Astrocyte (in vitro differentiated cells and primary cell): ENCODE data around the gene EVA1C. TPM values are rescaled to one million over a fixed set of nuclear protein-coding genes. Genes with fewer than 3 reads are reported as not detected.
"Not testable (repeated sequence)": the region's sequence is repeated elsewhere in the genome, so short reads cannot be mapped to it uniquely, and the experiment has no call there.

Experiments used
- DNase-seq: peaks from one replicate; pipeline ENCODE4 v3.0.0-alpha.2; 2010; ENCODE audit warnings: low read depth
- FAIRE-seq: peaks from 2 replicates; lab custom pipeline; 2011; peaks lifted over from hg19 to GRCh38; lab: Jason Lieb, UNC
- H2AFZ ChIP-seq: 2 replicates; pipeline ENCODE4 v1.6.0; 2012; ENCODE audit warnings: low read depth, low read length, inconsistent platforms
- H3K27ac ChIP-seq: 2 replicates; pipeline ENCODE4 v1.5.1; 2011; ENCODE audit warnings: low read depth, low read length, inconsistent platforms
- H3K27me3 ChIP-seq: 2 replicates; pipeline ENCODE4 v1.6.0; 2011; ENCODE audit warnings: low read length, inconsistent platforms; ENCODE audit not compliant: insufficient read depth
- H3K36me3 ChIP-seq: 2 replicates; pipeline ENCODE4 v1.5.1; 2011; ENCODE audit warnings: low read length, inconsistent platforms; ENCODE audit not compliant: insufficient read depth
- H3K4me1 ChIP-seq: 2 replicates; pipeline ENCODE4 v1.5.1; 2011; ENCODE audit warnings: low read length, inconsistent platforms; ENCODE audit not compliant: insufficient read depth
- H3K4me2 ChIP-seq: 2 replicates; pipeline ENCODE4 v1.6.0; 2012; ENCODE audit warnings: low read length, inconsistent platforms
- H3K4me3 ChIP-seq: 2 replicates; pipeline ENCODE4 v1.5.1; 2011; ENCODE audit warnings: low read depth, mild to moderate bottlenecking, low read length, inconsistent platforms; ENCODE audit not compliant: insufficient read depth
- H3K79me2 ChIP-seq: 2 replicates; pipeline ENCODE4 v1.6.0; 2012; ENCODE audit warnings: mild to moderate bottlenecking, low read length, inconsistent platforms; ENCODE audit not compliant: insufficient read depth
- H3K9ac ChIP-seq: 2 replicates; pipeline ENCODE4 v1.6.0; 2012; ENCODE audit warnings: mild to moderate bottlenecking, low read length, inconsistent platforms
- H3K9me3 ChIP-seq: 2 replicates; pipeline ENCODE4 v1.5.1; 2012; ENCODE audit warnings: low read depth, mild to moderate bottlenecking, low read length, inconsistent platforms; ENCODE audit not compliant: insufficient read depth
- H4K20me1 ChIP-seq: 2 replicates; pipeline ENCODE4 v1.6.0; 2012; ENCODE audit warnings: low read length, inconsistent platforms; ENCODE audit not compliant: insufficient read depth
- H3K27ac Mint-ChIP-seq: one replicate; pipeline ENCODE4 v1.8.0; 2021; ENCODE audit warnings: mild to moderate bottlenecking, mixed read lengths; ENCODE audit not compliant: unreplicated experiment
- H3K27me3 Mint-ChIP-seq: one replicate; pipeline ENCODE4 v1.8.0; 2021; ENCODE audit warnings: low read depth, mixed read lengths; ENCODE audit not compliant: unreplicated experiment
- H3K36me3 Mint-ChIP-seq: one replicate; pipeline ENCODE4 v1.8.0; 2021; ENCODE audit warnings: low read depth, mixed read lengths; ENCODE audit not compliant: unreplicated experiment
- H3K4me1 Mint-ChIP-seq: one replicate; pipeline ENCODE4 v1.8.0; 2021; ENCODE audit warnings: low read depth, mixed read lengths; ENCODE audit not compliant: unreplicated experiment
- H3K4me3 Mint-ChIP-seq: one replicate; pipeline ENCODE4 v1.8.0; 2021; ENCODE audit warnings: mild to moderate bottlenecking, moderate library complexity, mixed read lengths; ENCODE audit not compliant: unreplicated experiment
- H3K9me3 Mint-ChIP-seq: one replicate; pipeline ENCODE4 v1.8.0; 2021; ENCODE audit warnings: mild to moderate bottlenecking, mixed read lengths; ENCODE audit not compliant: unreplicated experiment
- EZH2 ChIP-seq: IDR thresholded peaks from 2 replicates; pipeline ENCODE4 v1.6.1; 2012; ENCODE audit warnings: mild to moderate bottlenecking, low read length, inconsistent platforms; ENCODE audit not compliant: insufficient read depth
- total RNA-seq: library from RNA; stranded (reverse); gene quantifications from 2 replicates; pipeline ENCODE4 v1.2.1, GENCODE V29; 2021
- TF ChIP-seq, protein P1 (sequence below): IDR thresholded peaks from 2 replicates; pipeline ENCODE4 v1.5.1; 2011; ENCODE audit warnings: low read depth, mild to moderate bottlenecking, inconsistent platforms, low read length, moderate library complexity; ENCODE audit not compliant: insufficient read depth

EVA1C gene
- total RNA-seq, 1 donor from 2014 or later, result not detected

DNA sequence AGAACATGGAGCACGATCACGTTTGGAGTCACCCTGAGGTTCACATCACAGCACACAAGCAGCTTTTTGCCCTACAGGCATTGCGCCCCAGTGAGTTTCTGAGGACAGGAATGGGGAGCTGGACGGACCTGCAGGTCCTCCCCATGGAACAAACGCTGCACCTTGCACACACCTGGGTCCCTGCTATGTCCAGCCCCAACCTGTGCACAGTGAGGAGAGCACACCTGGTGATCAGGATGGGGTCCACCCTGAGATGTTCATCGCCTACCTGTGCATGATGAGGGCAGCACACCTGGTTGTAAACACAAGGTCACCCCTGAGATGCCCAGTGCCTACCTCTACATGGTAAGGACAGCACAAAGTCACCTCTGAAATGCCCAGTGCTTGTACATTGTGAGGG lies 126.9 kb downstream of the EVA1C start:
- H3K36me3 Mint-ChIP-seq, result no peaks in the 10 kb centered on the region
- TF ChIP-seq EZH2, result no peak
- TF ChIP-seq, protein P1, sequence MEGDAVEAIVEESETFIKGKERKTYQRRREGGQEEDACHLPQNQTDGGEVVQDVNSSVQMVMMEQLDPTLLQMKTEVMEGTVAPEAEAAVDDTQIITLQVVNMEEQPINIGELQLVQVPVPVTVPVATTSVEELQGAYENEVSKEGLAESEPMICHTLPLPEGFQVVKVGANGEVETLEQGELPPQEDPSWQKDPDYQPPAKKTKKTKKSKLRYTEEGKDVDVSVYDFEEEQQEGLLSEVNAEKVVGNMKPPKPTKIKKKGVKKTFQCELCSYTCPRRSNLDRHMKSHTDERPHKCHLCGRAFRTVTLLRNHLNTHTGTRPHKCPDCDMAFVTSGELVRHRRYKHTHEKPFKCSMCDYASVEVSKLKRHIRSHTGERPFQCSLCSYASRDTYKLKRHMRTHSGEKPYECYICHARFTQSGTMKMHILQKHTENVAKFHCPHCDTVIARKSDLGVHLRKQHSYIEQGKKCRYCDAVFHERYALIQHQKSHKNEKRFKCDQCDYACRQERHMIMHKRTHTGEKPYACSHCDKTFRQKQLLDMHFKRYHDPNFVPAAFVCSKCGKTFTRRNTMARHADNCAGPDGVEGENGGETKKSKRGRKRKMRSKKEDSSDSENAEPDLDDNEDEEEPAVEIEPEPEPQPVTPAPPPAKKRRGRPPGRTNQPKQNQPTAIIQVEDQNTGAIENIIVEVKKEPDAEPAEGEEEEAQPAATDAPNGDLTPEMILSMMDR, result no peak
- no peak overlapping the region for H3K4me3 Mint-ChIP-seq
- FAIRE-seq (no peak), DNase-seq (no peak)
- no peak overlapping the region for H2AFZ ChIP-seq
- H3K36me3 ChIP-seq, result no peaks in the 10 kb centered on the region
- H3K27ac ChIP-seq, result no peak overlapping the region
- no peaks in the 10 kb centered on the region for H3K4me1 ChIP-seq
- no peaks in the 10 kb centered on the region for H4K20me1 ChIP-seq
- H3K4me3 ChIP-seq, result no peak overlapping the region
- H3K4me2 ChIP-seq, result no peak overlapping the region
- H3K27me3 Mint-ChIP-seq, result no peaks in the 10 kb centered on the region
- no peaks in the 10 kb centered on the region for H3K4me1 Mint-ChIP-seq
- no peaks in the 10 kb centered on the region for H3K27me3 ChIP-seq
- H3K79me2 ChIP-seq, result no peaks in the 10 kb centered on the region
- no peaks in the 10 kb centered on the region for H3K9me3 ChIP-seq
- H3K9ac ChIP-seq, result no peak overlapping the region
- H3K9me3 Mint-ChIP-seq, result no peaks in the 10 kb centered on the region
- H3K27ac Mint-ChIP-seq, result no peak overlapping the region

DNA sequence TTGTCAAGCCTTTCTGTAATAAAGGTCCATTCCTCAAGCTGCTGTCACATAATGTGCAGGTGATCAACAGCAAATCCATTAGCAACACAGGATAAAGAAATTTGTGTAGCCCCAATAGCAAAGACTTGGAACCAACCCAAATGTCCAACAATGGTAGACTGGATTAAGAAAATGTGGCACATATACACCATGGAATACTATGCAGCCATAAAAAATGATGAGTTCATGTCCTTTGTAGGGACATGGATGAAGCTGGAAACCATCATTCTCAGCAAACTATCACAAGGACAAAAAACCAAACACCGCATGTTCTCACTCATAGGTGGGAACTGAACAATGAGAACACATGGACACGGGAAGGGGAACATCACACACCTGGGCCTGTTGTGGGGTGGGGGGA lies 130.6 kb downstream of the EVA1C start:
- not testable (repeated sequence) for H3K4me1 ChIP-seq, H3K9ac ChIP-seq, H3K4me2 ChIP-seq, H3K27me3 ChIP-seq, DNase-seq, H3K4me3 Mint-ChIP-seq, H3K27ac ChIP-seq, FAIRE-seq, H3K79me2 ChIP-seq, H3K36me3 Mint-ChIP-seq, H3K9me3 ChIP-seq, H3K27ac Mint-ChIP-seq, H3K9me3 Mint-ChIP-seq, H4K20me1 ChIP-seq, H2AFZ ChIP-seq, H3K4me3 ChIP-seq, H3K4me1 Mint-ChIP-seq, H3K36me3 ChIP-seq, H3K27me3 Mint-ChIP-seq

DNA sequence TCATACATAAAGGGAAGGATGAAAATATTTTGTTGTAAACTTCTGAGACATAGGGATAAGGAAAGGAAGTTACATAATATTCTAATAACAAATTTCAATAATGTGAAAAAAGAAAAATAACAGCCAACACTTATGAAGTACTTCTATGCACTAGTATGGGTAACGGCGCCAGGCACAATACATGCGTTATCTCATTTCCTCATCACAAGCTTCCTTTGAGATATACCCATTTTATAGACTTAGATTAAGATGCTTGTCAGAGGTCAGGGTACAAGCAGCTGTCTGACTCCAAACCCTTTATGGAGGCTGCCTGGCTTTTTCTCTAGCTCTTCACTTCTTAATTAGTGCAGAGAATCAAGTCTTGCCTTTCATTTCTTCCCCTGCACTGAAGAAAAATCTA lies 131.5 kb downstream of the EVA1C start:
- Histone ChIP-seq H3K9ac (no peak overlapping the region), H3K4me3 (no peak overlapping the region), H3K36me3 (no peaks in the 10 kb centered on the region), H3K9me3 (no peaks in the 10 kb centered on the region), H3K4me2 (no peak overlapping the region), H3K27me3 (no peaks in the 10 kb centered on the region), H2AFZ (no peak overlapping the region), H3K4me1 (peaks cover 4% of the 10 kb centered on the region), H3K27ac (no peak overlapping the region), H3K79me2 (no peaks in the 10 kb centered on the region), H4K20me1 (no peaks in the 10 kb centered on the region)
- FAIRE-seq (no peak), DNase-seq (no peak)
- H3K27ac Mint-ChIP-seq, result no peak overlapping the region
- no peak overlapping the region for H3K4me3 Mint-ChIP-seq
- no peaks in the 10 kb centered on the region for H3K9me3 Mint-ChIP-seq
- H3K36me3 Mint-ChIP-seq, result no peaks in the 10 kb centered on the region
- no peaks in the 10 kb centered on the region for H3K27me3 Mint-ChIP-seq
- H3K4me1 Mint-ChIP-seq, result peaks cover 4% of the 10 kb centered on the region
- TF ChIP-seq EZH2, result no peak
- TF ChIP-seq, protein P1, result no peak
